Transverse colon (tissue), 4 donors: Measurements from ENCODE around the gene CCNQ. TPM values are rescaled to one million over a fixed set of nuclear protein-coding genes. Genes with fewer than 3 reads are reported as not detected.

Source experiments
- DNase-seq: peaks from one replicate; pipeline ENCODE4 v3.0.0-alpha.2; 2019
- H3K27ac ChIP-seq, 4 donors: fragments of 200-600 bp; sonication (generic); 2 replicates each; pipeline ENCODE4 v1.5.1; 2016 to 2018; ENCODE audit warnings: inconsistent platforms in 4 of 4
- H3K27me3 ChIP-seq: fragments of 200-600 bp; sonication (generic); 2 replicates; pipeline ENCODE4 v1.5.1; 2017; ENCODE audit warnings: inconsistent platforms
- H3K36me3 ChIP-seq, 4 donors: fragments of 200-600 bp; sonication (generic); 2 replicates each; pipeline ENCODE4 v1.5.1; 2017 to 2019; ENCODE audit warnings: inconsistent platforms in 4 of 4
- H3K4me1 ChIP-seq, 4 donors: fragments of 200-600 bp; sonication (generic); 2 replicates each; pipeline ENCODE4 v1.5.1; 2017 to 2020; ENCODE audit warnings: inconsistent platforms in 4 of 4
- H3K4me3 ChIP-seq, 4 donors: fragments of 200-600 bp; sonication (generic); 1 replicate in 1 of 4; 2 replicates in 3 of 4; pipeline versions ENCODE4 v1.5.1 to v1.6.1; 2017 to 2019; ENCODE audit warnings: inconsistent platforms in 4 of 4
- H3K9me3 ChIP-seq, 2 donors: fragments of 200-600 bp; sonication (generic); 2 replicates each; pipeline ENCODE4 v1.5.1; 2017 to 2019; ENCODE audit warnings: inconsistent platforms in 2 of 2
- EP300 ChIP-seq: sonication (generic); formaldehyde crosslinking; IDR thresholded peaks from one replicate; pipeline ENCODE4 v1.6.1; 2017; ENCODE audit warnings: antibody characterized with exemption, low read depth
- POLR2A ChIP-seq: fragments of 450-650 bp; IDR thresholded peaks from one replicate; pipeline ENCODE4 v1.6.1; 2016; ENCODE audit warnings: antibody characterized with exemption, mild to moderate bottlenecking, moderate library complexity
- POLR2AphosphoS5 ChIP-seq, 3 donors: sonication (generic); formaldehyde crosslinking; IDR thresholded peaks; one replicate each; pipeline ENCODE4 v1.6.1; 2016; ENCODE audit warnings: antibody characterized with exemption in 3 of 3
- WGBS, 2 donors: methylation state at CpG; one replicate each; pipeline ENCODE4 v1.1.5; 2018; ENCODE audit warnings: low coverage in 1 of 2; 5-methylcytosine and 5-hydroxymethylcytosine counted together
- in situ Hi-C, 4 donors: fragments of 200-750 bp; cut with MboI; loops; one replicate each; pipeline versions ENCODE4 v1.15.0 to v1.15.1; 2017; ENCODE audit warnings: low sequenced_read_pairs in 3 of 4, low pct_ligation_motif_present in 1 of 4, low pct_unique_long_range_greater_than_20kb in 1 of 4
- intact Hi-C: fragments of 100-400 bp; cut with DNase I; formaldehyde crosslinking; loops from one replicate; pipeline ENCODE4 v1.15.1; 2023; ENCODE audit warnings: low total_unique reads
- total RNA-seq, 4 donors: library from RNA; depleted of rRNA; stranded (reverse); fragments of >200 nt; gene quantifications; one replicate each; pipeline ENCODE4 v1.1.0, GENCODE V29; 2016
- TF ChIP-seq, protein P1 (sequence below), 5 experiments: fragments of 200-600 bp in 3 of 5; fragments of 450-650 bp in 2 of 5; sonication (generic) in 3 of 5; IDR thresholded peaks; 1 replicate in 2 of 5; 2 replicates in 3 of 5; pipeline ENCODE4 v1.5.1; 2016 to 2017; ENCODE audit warnings: antibody characterized with exemption in 5 of 5, inconsistent platforms in 3 of 5, mild to moderate bottlenecking in 2 of 5, moderate library complexity in 1 of 5

Gene CCNQ
- total RNA-seq, 4 donors from 2014 or later = 5.2 to 32.5 (median 26.8) TPM

DNA sequence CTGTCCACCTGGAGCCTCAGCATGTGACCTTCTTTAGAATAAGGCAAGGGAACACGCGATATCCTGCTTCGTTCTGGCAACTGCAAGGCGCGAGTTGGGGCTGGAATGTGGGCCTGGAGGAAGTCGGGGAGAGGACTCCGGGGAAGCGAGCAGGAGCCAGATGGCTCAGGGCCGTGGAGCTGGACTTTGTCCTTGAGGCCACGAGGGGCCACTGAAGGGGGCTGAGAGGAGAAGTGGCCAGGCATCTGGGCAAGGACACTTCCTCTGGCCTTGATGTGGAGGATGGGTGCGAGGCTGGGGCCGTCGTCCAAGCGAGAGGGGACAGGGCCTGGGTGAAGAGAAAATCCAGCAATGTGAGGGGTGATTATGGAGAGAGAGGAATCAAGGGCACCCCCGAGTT lies 35.9 kb upstream of the CCNQ start:
- Histone ChIP-seq H3K27ac (no peak overlapping the region), H3K4me3 (no peak overlapping the region), H3K9me3 (no peaks in the 10 kb centered on the region), H3K4me1 (no peaks in the 10 kb centered on the region), H3K27me3 (no peaks in the 10 kb centered on the region), H3K36me3 (no peaks in the 10 kb centered on the region)
- TF ChIP-seq, protein P1, sequence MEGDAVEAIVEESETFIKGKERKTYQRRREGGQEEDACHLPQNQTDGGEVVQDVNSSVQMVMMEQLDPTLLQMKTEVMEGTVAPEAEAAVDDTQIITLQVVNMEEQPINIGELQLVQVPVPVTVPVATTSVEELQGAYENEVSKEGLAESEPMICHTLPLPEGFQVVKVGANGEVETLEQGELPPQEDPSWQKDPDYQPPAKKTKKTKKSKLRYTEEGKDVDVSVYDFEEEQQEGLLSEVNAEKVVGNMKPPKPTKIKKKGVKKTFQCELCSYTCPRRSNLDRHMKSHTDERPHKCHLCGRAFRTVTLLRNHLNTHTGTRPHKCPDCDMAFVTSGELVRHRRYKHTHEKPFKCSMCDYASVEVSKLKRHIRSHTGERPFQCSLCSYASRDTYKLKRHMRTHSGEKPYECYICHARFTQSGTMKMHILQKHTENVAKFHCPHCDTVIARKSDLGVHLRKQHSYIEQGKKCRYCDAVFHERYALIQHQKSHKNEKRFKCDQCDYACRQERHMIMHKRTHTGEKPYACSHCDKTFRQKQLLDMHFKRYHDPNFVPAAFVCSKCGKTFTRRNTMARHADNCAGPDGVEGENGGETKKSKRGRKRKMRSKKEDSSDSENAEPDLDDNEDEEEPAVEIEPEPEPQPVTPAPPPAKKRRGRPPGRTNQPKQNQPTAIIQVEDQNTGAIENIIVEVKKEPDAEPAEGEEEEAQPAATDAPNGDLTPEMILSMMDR (IDR thresholded peaks at IDR 0.05) = no peak
- TF ChIP-seq POLR2AphosphoS5 (IDR thresholded peaks at IDR 0.05) (no peak), EP300 (no peak), POLR2A (no peak)
- DNase-seq = no peak
- intact Hi-C loops = no loop called here
- in situ Hi-C loops = no loop called here
- 70% methylated on average over 15 of the region's 15 CpGs; no CpG with 5 or more reads in 1 of the 2 donors for WGBS, 2 donors

GRCh38 chrX:153634236-153634635 lies 35.3 kb upstream of the CCNQ start:
- DNase-seq = no peak
- Histone ChIP-seq H3K27me3 (no peaks in the 10 kb centered on the region), H3K4me3 (no peak overlapping the region), H3K27ac (no peak overlapping the region), H3K4me1 (no peaks in the 10 kb centered on the region), H3K36me3 (no peaks in the 10 kb centered on the region), H3K9me3 (no peaks in the 10 kb centered on the region)
- intact Hi-C loops (no loop called here), in situ Hi-C loops (no loop called here)
- WGBS, 2 donors = 90% methylated on average over 9 of the region's 9 CpGs; no CpG with 5 or more reads in 1 of the 2 donors
- TF ChIP-seq, protein P1 (IDR thresholded peaks at IDR 0.05) = no peak
- no peak for TF ChIP-seq POLR2A
- no peak for TF ChIP-seq POLR2AphosphoS5 (IDR thresholded peaks at IDR 0.05)
- TF ChIP-seq EP300 = no peak

DNA sequence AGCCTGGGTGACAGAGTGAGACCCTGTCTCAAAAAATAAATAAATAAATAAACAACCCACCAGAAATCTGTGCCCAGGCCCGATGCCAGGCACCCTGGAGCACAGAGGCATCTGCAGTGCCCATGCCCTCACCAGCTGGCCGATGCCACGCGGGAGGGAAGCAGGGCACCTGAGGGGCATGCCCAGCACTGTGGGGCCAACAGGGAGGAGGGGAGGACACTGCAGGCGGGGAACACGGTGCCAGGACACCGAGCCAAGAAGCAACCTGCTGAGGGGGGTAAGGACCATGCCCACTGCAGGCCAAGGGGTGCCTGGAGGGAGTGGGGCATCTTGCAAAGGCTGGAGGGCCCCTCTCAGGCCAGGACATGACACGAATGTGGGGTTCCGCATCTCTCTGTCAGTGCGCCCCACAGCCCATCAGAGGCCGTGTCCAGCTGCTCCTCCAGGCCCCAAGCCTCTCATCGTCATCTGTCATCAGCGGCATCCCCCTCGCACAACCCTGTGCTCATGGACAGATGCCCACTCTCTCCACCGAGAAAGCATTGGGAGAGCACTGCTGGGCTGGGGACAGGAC lies 34.8 kb upstream of the CCNQ start:
- H3K36me3 ChIP-seq = no peaks in the 10 kb centered on the region
- H3K9me3 ChIP-seq = no peaks in the 10 kb centered on the region
- in situ Hi-C loops = no loop called here
- TF ChIP-seq EP300 = no peak
- H3K4me1 ChIP-seq = no peaks in the 10 kb centered on the region
- DNase-seq = no peak
- H3K27ac ChIP-seq = no peak overlapping the region
- H3K27me3 ChIP-seq = no peaks in the 10 kb centered on the region
- WGBS, 2 donors = 74% methylated on average over 14 of the region's 15 CpGs; no CpG with 5 or more reads in 1 of the 2 donors
- no peak overlapping the region for H3K4me3 ChIP-seq
- intact Hi-C loops = no loop called here

GRCh38 chrX:153633048-153633447 lies 34.1 kb upstream of the CCNQ start:
- WGBS, 2 donors = 91% methylated on average over 14 of the region's 14 CpGs; no CpG with 5 or more reads in 1 of the 2 donors

More at GRCh38 chrX:153633048-153633447, 34.1 kb upstream of the CCNQ start:
- Histone ChIP-seq H3K4me1 (no peaks in the 10 kb centered on the region), H3K27ac (no peak overlapping the region), H3K36me3 (no peaks in the 10 kb centered on the region), H3K27me3 (no peaks in the 10 kb centered on the region), H3K4me3 (no peak overlapping the region), H3K9me3 (no peaks in the 10 kb centered on the region)
- intact Hi-C loops (no loop called here), in situ Hi-C loops (no loop called here)
- TF ChIP-seq POLR2A (no peak), POLR2AphosphoS5 (IDR thresholded peaks at IDR 0.05) (no peak), EP300 (no peak)
- TF ChIP-seq, protein P1 (IDR thresholded peaks at IDR 0.05) = no peak
- DNase-seq = no peak
